ACC112 (cell line): ENCODE measurements around the gene ZNF524.

Experiments
- H2AFZ ChIP-seq: fragments of 200-600 bp; sonication (generic); one replicate; pipeline ENCODE4 v1.6.0; 2017; ENCODE audit warnings: antibody characterized with exemption, low read length; ENCODE audit not compliant: unreplicated experiment
- H3K27ac ChIP-seq: fragments of 200-600 bp; sonication (generic); 2 replicates; pipeline ENCODE4 v1.5.1; 2014; ENCODE audit warnings: low read depth, mild to moderate bottlenecking, antibody characterized with exemption, low read length, moderate library complexity
- H3K27me3 ChIP-seq: fragments of 200-600 bp; sonication (generic); 2 replicates; pipeline ENCODE4 v1.6.1; 2014; ENCODE audit warnings: mild to moderate bottlenecking, antibody characterized with exemption, low read length, moderate library complexity, mixed read lengths; ENCODE audit not compliant: insufficient read depth
- H3K36me3 ChIP-seq: fragments of 200-600 bp; sonication (generic); 2 replicates; pipeline ENCODE4 v1.6.1; 2016; ENCODE audit warnings: mild to moderate bottlenecking, antibody characterized with exemption, low read length, moderate library complexity, mixed read lengths; ENCODE audit not compliant: insufficient read depth
- H3K4me1 ChIP-seq: fragments of 200-600 bp; sonication (generic); one replicate; pipeline ENCODE4 v1.6.1; 2016; ENCODE audit warnings: low read length, mixed read lengths; ENCODE audit not compliant: insufficient read depth, unreplicated experiment, control insufficient read depth
- H3K4me3 ChIP-seq: fragments of 200-600 bp; sonication (generic); 2 replicates; pipeline ENCODE4 v1.5.1; 2014; ENCODE audit warnings: mild to moderate bottlenecking, low read depth, low read length
- H3K79me2 ChIP-seq: fragments of 200-600 bp; sonication (generic); one replicate; pipeline ENCODE4 v1.6.0; 2016; ENCODE audit warnings: low read length; ENCODE audit not compliant: control insufficient read depth, unreplicated experiment, insufficient read depth

Gene ZNF524, protein sequence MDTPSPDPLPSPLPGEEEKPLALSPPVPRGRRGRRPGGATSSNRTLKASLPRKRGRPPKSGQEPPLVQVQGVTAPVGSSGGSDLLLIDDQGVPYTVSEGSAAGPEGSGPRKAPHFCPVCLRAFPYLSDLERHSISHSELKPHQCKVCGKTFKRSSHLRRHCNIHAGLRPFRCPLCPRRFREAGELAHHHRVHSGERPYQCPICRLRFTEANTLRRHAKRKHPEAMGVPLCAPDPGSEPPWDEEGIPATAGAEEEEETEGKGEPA

DNA sequence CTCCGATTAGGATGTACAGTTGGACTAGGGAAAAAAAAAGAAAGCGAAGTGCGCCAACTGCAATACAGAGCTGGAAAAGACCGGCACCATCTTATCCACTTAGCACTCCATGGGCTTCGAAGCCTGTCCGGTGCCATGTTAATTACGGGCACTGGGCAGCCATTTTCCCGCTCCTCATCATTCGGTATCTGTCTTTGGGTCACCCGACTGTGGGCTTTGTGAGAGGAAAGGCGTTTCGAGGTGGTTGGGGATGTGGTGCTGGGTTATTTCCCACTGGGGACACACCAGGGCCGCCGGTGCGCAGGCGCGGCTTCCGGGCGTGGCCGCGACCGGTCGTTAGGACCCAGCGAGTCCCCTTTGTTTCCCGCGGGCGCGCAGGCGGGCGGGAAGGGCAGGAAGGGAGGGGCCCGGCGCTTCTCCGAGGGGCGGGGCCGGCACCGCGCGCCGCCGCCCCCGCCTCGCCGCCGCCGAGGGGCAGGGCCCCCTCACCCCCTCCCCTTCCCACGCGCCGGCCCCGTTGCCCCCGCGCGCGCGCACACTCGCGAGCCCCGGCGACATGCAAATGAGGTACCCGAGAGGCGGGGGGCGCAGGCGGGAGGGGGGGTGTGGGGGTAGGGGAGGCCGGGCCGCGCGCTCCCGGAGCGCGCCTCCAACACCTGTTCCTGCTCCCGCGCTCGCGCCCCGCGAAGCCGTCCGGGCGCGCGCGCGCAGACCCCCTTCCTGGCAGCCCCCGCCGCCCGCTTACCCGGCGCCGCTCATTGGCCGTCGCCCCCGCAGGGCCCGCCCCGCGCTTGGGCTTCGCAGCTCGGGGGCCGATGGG, at the start of gene ZNF524:
Gene ZNF524, plus strand, starts transcription at position 447 of the 820 bp plus-strand sequence. CDS start 1,825 bp downstream, outside the sequence.
- Histone ChIP-seq H2AFZ (peak within 1 kb of the TSS; percentile 73), H3K27me3 (no peaks in the 10 kb centered on the region), H3K36me3 (peaks cover 10% of the 10 kb centered on the region; the same call in 1 of the 2 replicates), H3K79me2 (peaks cover 3% of the 10 kb centered on the region), H3K4me1 (no peaks in the 10 kb centered on the region), H3K27ac (peak within 1 kb of the TSS; percentile 95), H3K4me3 (peak within 1 kb of the TSS; percentile 75)

DNA sequence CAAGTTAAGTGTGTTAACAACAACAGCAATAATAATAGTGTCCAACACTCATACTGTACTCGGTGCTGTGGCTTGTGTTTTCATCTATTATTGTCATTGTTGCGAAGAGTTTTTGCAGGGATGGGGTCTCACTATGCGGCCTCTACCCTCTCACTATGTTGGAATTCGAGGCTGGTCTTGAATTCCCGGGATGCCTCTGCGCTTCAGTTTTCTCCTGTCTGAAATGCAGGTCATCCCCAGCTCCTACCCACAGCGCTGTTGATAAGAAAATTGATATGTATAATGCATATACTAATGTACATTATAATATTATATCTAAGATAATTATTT, 49.8 kb upstream of the ZNF524 start:
- no peaks in the 10 kb centered on the region for H3K36me3 ChIP-seq
- no peak overlapping the region for H2AFZ ChIP-seq
- no peaks in the 10 kb centered on the region for H3K27me3 ChIP-seq
- peak overlapping the region; percentile 98 for H3K27ac ChIP-seq
- peaks cover 33% of the 10 kb centered on the region for H3K4me1 ChIP-seq
- H3K79me2 ChIP-seq = no peaks in the 10 kb centered on the region
- H3K4me3 ChIP-seq = peak overlapping the region; percentile 53; the same call in 1 of the 2 replicates

DNA sequence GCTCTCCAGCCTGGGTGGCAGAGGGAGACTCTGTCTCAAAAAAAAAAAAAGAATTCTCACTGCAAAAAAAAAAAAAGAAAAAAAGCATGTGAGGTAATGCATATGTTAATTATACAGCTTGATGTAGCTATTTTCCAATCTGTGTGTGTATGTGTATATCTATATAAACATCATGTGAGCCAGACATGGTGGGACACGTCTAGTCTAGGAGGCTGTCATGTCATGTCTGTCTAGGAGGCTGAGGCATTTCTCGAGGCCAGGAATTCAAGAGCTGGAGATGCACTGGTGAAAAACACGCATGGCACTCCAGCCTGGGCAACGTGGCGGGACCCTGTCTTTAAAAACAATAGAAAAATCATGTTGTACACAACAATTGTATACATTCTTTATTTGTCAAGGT, 47.9 kb upstream of the ZNF524 start:
- no peaks in the 10 kb centered on the region for H3K36me3 ChIP-seq
- 0 out of 2 replicates have a peak overlapping the region, but pooled peaks have one; percentile 26 for H3K27ac ChIP-seq
- peaks cover 29% of the 10 kb centered on the region for H3K4me1 ChIP-seq
- peak overlapping the region; percentile 22 for H2AFZ ChIP-seq
- H3K4me3 ChIP-seq = no peak overlapping the region
- no peaks in the 10 kb centered on the region for H3K27me3 ChIP-seq
- H3K79me2 ChIP-seq = no peaks in the 10 kb centered on the region

DNA sequence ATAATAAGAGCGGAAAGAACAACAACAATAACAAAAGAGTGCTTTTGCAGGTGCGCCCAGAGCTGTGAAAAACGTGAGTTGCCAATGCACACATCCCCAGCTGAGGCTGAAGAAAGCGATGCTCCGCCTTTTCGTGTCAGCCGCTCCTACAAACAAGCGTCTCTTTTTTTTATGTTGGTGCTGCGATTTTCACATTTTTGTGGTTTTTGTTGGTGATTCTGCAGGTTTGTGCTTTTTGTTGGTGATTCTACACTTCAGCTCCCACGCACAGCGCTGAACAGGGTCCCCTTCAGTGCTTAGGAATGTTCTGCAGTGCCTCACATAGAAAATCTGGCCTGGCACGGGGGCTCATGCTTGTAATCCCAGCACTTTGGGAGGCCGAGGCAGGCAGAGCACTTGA, 47.5 kb upstream of the ZNF524 start:
- Histone ChIP-seq H3K4me3 (no peak overlapping the region), H3K4me1 (peaks cover 26% of the 10 kb centered on the region), H3K27ac (0 out of 2 replicates have a peak overlapping the region, but pooled peaks have one; percentile 40), H2AFZ (peak overlapping the region; percentile 22), H3K79me2 (no peaks in the 10 kb centered on the region), H3K36me3 (no peaks in the 10 kb centered on the region), H3K27me3 (no peaks in the 10 kb centered on the region)

DNA sequence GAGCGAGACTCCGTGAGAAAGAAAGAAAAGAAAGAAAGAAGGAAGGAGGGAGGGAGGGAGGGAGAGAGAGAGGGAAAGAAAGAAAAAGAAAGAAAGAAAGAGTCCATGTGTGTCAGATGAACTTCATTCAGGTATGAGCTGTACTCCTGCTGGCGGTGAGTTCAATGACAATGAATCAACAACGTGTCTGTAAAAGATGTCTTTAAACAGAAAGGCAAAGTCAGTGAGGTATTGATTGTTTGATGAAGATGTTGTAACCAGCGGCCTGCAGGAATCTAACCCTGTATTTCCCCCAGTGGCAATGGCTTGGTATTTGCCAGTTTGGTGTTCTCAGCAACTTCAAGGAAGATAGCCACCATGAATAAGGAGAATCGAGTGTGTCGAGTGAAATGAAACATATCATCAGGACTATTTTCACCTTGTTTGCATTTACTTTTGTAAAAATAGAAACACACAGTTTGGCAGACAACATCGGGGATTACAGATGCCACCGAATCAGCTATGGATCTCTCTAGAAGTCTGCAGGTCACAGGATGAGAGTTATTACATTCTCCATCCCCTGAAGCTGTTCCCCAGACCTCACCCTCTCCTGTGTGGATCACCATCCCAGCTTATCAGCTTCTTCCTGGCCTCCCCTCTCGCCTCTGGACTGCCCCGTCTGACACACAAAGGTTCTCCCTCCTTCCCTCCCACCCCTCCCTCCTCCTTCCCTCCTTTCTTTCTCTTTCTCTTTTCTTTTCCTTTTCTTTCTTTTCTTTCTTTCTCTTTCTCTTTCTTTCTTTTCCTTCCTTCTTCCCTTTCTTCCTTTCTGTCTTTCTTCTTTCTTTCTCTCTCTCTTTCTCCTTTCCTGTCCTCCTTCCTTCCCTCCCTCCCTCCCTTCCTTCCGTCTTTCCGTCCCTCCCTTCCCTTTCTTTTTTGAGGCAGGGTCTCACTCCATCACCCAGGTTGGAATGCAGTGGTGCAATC, 46.6 kb upstream of the ZNF524 start:
- Histone ChIP-seq H3K79me2 (no peaks in the 10 kb centered on the region), H3K4me1 (peaks cover 23% of the 10 kb centered on the region), H3K4me3 (no peak overlapping the region), H2AFZ (no peak overlapping the region), H3K36me3 (no peaks in the 10 kb centered on the region), H3K27ac (peak overlapping the region; percentile 40; the same call in 1 of the 2 replicates), H3K27me3 (no peaks in the 10 kb centered on the region)

DNA sequence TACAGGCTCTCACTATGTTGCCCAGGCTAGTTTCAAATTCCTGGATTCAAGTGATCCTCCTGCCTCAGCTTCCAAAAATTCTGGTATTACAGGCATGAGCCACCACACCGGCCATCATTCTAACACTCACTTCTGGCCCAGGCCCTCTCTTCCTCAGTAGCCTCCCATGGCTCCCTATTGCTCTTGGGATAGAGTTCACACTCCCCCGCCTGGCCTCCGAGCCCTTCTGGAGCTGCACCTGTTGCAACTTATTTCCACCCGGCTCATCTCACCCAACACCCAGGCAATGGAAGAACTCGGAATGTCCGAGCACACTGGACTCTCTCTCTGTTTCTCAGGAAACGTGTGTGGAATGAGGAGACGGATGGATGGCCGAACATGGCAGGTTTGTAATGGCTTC, 45.8 kb upstream of the ZNF524 start:
- peaks cover 21% of the 10 kb centered on the region for H3K4me1 ChIP-seq
- no peak overlapping the region for H3K4me3 ChIP-seq
- no peak overlapping the region for H2AFZ ChIP-seq
- H3K27ac ChIP-seq = no peak overlapping the region
- no peaks in the 10 kb centered on the region for H3K79me2 ChIP-seq
- no peaks in the 10 kb centered on the region for H3K36me3 ChIP-seq
- H3K27me3 ChIP-seq = no peaks in the 10 kb centered on the region

DNA sequence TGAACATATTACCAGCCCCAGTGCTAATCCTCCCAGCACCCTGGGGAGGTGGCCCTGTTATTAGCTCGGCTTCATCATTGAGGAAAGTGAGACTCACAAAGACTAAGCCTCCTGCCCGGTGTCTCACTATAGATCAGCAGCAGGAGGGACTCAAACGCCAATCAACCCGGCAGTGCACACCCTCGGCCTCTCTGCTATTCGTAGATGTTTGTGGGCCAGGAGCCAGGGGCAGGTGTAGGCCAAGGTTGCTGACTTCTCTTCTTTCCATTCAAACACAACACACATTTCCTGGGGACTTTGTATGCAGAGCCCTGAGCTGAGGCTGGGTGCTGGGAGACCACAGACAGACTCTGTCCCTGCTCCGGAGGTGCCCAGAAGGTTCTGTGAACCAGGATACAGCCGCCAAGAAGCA, 45.3 kb upstream of the ZNF524 start:
- Histone ChIP-seq H3K36me3 (no peaks in the 10 kb centered on the region), H3K27ac (no peak overlapping the region), H2AFZ (no peak overlapping the region), H3K79me2 (no peaks in the 10 kb centered on the region), H3K4me3 (no peak overlapping the region), H3K4me1 (peaks cover 18% of the 10 kb centered on the region), H3K27me3 (no peaks in the 10 kb centered on the region)

DNA sequence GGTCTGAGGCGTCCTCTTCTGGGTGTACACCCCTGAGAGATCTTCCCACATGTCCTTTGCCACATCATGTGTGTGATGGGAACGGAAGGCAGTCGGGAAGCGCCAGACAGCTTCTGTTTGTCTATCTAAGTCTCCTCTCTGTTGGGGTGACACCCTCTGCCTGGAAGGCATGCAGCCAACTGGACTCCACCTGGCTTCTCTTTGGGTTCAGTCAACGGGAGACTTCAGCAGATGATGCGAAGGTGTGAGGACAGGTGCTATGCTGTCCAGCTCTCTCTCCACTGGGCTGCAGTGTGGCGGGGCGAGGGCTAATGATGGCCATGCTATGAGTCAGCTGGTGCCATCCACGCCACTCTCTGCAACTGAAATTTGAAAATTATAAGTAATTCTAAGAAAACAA, 40.4 kb upstream of the ZNF524 start:
- H3K4me1 ChIP-seq = no peaks in the 10 kb centered on the region
- no peaks in the 10 kb centered on the region for H3K27me3 ChIP-seq
- no peak overlapping the region for H3K4me3 ChIP-seq
- no peak overlapping the region for H2AFZ ChIP-seq
- no peaks in the 10 kb centered on the region for H3K79me2 ChIP-seq
- H3K36me3 ChIP-seq = no peaks in the 10 kb centered on the region
- H3K27ac ChIP-seq = no peak overlapping the region

DNA sequence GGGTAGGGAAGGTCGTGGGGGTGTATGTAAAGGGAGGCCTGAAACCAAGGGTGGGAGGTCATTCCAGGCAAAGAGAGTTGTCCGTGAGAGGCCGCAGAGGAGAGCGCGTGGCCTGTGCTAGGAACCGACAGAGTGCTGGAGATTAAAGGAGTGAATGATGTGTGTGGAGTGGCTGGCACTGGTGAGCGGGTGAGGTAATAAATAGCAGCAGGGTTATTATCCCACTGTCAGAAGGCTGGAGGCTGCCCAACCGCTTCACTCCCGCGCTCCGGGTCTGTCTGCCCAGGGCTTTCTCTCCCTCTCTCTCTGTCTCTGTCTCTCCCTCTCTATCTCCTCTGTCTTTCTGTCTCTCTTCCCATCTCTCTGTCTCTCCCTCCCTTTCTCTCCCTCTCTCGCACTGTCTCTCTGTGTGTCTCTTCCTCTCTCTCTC, 36.8 kb upstream of the ZNF524 start:
- no peaks in the 10 kb centered on the region for H3K27me3 ChIP-seq
- H3K79me2 ChIP-seq = no peaks in the 10 kb centered on the region
- no peak overlapping the region for H2AFZ ChIP-seq
- no peak overlapping the region for H3K4me3 ChIP-seq
- H3K36me3 ChIP-seq = no peaks in the 10 kb centered on the region
- no peak overlapping the region for H3K27ac ChIP-seq
- no peaks in the 10 kb centered on the region for H3K4me1 ChIP-seq

DNA sequence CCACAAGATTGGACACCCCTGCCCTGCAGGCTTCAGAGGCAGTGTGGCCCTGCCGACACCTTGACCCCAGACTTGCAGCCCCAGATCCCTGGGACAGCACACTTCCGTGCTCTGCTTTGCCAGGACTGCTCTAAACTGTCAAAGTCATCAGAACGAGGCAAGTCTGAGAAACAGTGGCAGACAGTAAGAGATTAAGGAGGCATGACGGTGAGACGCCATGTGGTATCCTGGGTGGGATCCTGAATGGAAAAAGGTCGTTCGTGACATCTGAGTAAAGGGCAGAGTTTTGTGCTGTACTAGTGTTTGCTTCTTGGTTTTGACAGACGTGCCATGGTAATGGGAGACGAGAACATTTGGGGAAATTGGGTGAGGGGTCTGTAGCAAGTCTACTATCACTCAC, 33.3 kb upstream of the ZNF524 start:
- Histone ChIP-seq H3K4me1 (no peaks in the 10 kb centered on the region), H3K27ac (no peak overlapping the region), H3K4me3 (no peak overlapping the region), H3K27me3 (no peaks in the 10 kb centered on the region), H3K79me2 (no peaks in the 10 kb centered on the region), H2AFZ (no peak overlapping the region), H3K36me3 (no peaks in the 10 kb centered on the region)
